Stimulated activated CD8-positive, alpha-beta memory T cell treated with anti-CD3 and anti-CD28 coated beads, Interleukin-15, amount 100 ng/mL, for 48 hours (primary cell): ENCODE data around the gene CDK14.

ENCODE experiments used
- DNase-seq, 2 donors: peaks; one replicate each; pipeline ENCODE4 v3.0.0-alpha.2; 2020; ENCODE audit warnings: low read depth in 2 of 2

CDK14 gene

DNA sequence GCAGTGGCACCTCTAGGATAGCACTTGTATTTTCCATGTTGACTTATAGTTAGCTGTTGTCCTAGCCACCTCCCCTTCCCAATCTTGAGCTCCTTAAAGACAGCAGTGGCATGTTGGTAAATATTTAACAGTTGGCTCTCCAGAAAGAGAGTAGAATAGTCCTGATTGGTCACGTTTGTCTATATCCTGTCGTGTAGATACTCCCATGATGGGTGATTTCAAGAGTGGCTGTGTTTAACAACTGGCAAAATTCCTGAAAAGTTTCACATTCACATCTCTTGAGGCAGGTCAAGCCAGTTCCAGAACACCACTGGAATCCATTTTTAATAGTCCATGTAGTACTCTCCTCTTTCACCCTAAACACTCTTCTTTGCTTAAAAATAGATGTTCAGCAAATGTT lies 599.9 kb downstream of the CDK14 start:
- DNase-seq = no peak

DNA sequence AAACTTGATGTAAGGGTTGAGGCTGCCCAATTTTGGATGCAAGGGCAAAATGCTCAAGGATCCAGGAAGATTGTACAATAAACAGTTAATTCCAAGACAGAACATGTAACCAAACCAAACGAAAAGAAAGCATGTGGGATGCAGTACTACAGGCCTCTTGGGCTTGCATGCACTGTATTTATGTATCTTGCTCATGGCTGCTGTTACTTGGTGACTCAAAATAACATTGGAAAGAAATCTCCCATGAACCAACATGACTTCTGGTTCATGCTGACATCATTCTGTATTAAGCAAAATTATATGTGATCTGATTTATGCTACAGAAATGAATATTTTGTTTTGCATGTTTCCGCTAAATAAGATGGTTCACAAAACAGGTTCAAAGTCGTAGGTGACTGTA lies 602.2 kb downstream of the CDK14 start:
- no peak for DNase-seq

GRCh38 chr7:91199601-91200000 lies 603.5 kb downstream of the CDK14 start:
- DNase-seq = no peak

DNA sequence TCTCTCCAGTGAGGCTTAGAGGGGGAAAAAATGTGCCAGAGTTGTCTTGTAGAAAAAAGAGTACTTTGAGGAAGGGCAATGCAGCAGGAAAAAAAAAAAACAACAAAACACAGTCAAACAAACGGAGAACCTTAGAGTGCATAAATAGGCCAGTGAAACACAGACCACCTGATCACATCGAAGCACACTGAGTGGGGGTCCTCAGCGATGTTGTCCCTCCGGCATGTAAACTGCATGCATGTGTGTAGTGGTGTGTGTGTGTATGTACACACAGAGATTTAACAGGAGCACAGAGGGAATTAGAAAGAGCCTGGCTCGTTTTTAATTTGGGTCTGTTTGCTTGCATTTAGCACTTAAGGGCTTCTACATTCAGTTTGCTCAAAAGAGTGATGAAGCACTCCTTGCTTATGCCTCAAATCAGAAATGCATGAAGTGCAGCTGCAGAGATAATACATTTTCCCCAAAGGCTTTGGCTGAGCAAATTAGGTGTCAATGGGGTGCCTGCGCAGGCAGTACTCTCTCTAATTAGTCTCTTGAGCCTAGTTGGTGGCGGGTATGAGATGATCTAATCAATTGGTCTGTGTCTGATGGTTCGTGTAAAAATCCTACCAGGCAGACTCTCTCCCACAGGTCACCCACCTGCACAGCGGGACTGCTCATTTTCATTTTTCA lies 605.5 kb downstream of the CDK14 start:
- DNase-seq = no peak

- no peak for DNase-seq
Observed at GRCh38 chr7:91206361-91206960, 610.3 kb downstream of the CDK14 start.

DNA sequence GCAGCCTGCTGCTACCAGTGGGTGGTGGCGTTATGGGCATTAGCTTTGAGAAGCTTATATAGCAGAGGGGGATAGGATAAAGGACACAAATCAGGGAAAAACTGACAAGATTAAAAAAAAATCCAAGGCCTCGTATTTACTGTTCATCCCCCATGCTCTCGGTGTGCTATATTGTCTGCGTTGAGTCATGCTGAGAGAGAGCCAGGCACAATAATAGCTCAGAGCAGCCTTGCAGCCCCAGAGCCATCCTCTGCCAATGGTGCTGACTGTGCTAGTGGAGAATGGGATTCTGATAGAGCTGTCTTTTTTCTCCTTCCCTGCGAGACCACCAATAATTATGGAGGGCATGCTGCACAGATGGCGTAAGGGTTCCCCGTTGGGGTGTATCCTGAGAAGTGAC lies 616.5 kb downstream of the CDK14 start:
- no peak for DNase-seq

GRCh38 chr7:91226411-91226810 lies 630.3 kb downstream of the CDK14 start:
- DNase-seq = no peak

DNA sequence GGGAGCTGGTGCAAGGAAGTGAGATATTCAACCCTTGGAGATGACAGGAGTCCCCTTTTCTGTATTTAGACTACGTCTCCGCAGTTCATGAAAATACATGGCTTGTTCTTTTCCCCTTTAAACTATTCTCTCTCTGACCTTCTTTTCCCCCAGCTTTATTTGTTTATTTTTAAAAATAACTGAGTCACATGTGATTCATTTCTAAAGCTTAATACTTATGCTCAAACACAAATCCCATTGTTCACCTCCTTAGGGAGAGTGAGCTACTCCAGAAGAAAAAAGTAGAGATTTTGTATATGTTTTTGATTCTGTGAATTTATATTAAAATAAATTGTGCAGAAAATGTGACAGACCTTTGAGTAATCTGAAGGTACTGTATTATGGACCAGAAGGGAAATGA lies 632.2 kb downstream of the CDK14 start:
- no peak for DNase-seq

DNA sequence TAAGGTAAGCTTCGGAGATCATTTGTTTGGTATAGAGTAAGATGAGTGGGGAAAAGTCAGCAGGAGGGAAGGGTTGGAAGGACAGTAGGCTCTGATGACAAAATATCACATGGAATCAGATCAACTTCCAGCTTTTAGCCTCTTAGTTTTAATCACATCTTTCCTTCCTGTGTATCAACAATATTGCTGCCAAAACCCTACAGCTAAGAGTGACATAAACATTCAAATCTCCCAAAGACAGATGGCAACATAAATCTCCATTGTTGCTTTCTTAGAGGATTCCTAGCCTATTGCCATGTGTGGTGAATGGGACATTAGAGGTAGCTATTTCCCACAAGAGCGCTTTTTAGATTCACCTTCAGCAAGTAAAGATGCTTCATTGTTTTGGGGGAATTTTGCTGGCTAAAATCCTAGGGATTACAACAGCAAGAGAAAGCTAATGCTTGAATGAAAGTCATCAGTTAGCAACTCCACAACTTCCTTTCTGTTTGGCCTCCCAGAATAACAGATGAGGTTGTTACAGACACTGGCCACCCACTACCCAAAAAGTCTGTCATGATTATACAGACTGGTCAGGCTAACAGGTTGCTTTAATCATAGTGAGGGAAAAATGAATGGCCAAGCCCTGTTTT lies 632.9 kb downstream of the CDK14 start:
- DNase-seq = no peak

GRCh38 chr7:91230100-91230499 lies 634.0 kb downstream of the CDK14 start:
- DNase-seq = no peak

GRCh38 chr7:91230503-91230902 lies 634.4 kb downstream of the CDK14 start:
- DNase-seq = no peak

DNA sequence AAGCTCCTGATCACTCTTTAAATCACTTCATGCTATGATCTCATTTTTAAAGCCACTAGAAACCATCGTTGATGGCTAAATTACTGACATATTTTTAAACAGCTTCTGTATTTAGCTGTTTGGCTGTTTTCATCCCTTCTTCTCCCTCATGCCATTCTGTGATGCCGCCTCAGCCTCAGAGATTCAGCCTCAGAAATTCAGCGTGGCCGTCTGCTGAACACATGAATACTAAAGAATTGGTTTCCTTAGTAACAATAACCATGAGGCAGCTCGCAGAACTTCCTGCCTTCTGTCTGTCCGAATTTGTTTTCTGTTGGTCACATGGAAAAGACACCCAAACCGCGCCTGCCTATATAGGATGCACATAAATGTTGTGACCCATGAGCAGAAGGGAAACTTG lies 637.1 kb downstream of the CDK14 start:
- no peak for DNase-seq

DNA sequence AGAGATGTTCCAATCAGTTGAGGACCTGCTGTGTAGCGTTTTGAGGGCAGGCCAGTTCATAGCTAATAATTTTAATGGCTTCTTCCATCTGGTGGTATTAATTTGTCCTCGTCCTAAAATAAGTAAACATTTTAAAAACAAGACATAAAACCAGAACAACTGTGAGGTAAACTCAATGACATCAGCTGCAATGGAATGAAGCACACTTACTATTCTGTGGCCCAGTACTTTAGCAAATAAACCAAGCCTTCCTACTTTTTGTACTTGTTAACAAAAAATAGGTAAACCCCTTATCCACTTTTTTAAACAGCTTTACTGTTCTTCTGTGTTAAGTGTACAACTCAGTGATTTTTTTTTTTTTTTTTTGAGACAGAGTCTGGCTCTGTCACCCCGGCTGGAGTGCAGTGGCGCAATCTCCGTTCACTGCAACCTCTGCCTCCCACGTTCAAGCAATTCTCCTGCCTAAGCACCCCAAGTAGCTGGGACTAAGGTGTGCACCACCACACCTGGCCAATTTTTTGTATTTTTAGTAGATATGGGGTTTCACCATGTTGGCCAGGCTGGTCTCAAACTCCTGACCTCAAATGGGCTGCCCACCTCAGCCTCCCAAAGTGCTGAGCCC lies 639.2 kb downstream of the CDK14 start:
- DNase-seq = no peak

DNA sequence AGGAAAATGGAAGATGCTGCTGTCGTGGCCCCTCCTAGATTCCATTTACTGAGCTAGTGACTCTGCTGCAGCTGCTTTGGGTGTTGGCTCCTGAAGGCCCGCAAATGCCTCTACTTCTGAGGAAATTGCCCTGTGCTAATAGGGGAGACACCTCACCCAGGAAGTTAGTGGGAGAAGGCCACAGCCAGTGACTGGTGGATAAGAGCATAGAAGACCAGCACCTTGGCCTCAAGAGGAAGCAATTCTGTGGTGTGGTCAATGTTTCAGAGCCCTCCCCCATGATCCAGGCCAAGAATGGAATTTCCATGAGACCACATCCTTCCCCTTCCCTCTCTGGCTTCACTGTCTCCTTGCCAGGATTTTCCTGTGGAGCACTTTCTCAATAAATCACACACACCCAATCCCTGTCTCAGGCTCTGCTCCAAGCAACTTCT lies 643.1 kb downstream of the CDK14 start:
- DNase-seq = no peak

GRCh38 chr7:91239772-91240171 lies 643.7 kb downstream of the CDK14 start:
- DNase-seq = no peak

DNA sequence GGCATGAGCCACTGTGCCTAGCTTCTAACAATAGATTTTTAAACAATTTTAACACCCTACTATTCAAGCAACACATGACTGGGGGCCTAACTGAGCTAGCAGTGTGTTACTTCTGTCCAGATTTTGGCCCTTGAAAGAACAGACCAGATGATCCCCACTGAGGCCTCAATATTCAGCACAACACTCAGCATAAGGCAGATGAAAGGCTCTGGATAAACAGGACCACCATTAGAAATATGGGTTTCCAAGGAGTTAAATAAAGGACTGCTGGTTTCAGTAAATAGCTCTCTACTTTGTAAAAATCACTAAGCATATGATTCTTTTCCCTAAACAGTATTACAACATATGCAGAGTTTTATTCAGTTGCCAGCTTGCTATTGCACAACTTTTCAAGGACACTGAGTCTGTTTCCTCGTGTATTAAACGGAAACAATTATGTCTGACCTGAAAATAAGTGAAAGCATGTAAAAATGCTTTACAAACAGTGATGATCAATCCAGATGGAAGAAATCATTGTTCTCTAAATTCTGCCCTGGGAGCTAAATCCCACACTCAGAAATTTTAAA lies 644.3 kb downstream of the CDK14 start:
- DNase-seq = no peak

GRCh38 chr7:91242097-91242844 lies 646.1 kb downstream of the CDK14 start:
- DNase-seq = no peak

GRCh38 chr7:91243591-91244301 lies 647.6 kb downstream of the CDK14 start:
- no peak for DNase-seq

DNA sequence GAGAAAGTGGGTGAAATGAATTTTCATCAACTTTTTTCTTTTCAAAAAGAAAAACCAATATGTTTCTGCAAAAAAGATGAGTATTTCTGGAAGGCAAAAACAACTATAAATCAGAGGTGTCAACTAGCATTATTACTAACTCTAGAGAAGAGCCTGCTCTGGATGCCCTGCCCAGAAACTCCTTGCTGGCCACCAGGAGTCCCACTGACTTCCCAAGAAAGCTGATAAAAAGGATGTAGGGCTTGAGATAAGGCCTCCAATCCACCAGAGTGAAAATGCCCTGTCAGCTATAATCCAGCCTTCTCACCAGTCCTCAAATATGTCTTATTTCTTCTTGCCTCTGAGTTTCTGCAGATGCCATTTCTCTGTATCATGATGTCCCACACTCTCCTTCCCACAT lies 651.4 kb downstream of the CDK14 start:
- no peak for DNase-seq

- no peak for DNase-seq
Observed at GRCh38 chr7:91248996-91249395, 652.9 kb downstream of the CDK14 start.
